ENCODE results near the gene RPL27.
"Not testable (repeated sequence)": the region's sequence is repeated elsewhere in the genome, so short reads cannot be mapped to it uniquely, and the experiment has no call there.

The RPL27 gene

GRCh38 chr17:42997390-42997983, 732 bp upstream of the RPL27 start:
- peak overlapping the region; percentile 11 to 30 for H3K4me3 ChIP-seq (ENCODE audit: low read depth in 1 of 2, low read length in 2 of 2)
- no peaks in the 10 kb centered on the region for H3K9me3 ChIP-seq (ENCODE audit: low read length)
- H3K27ac ChIP-seq (ENCODE audit: low read depth, low read length): peak overlapping the region; percentile 67
- H3K4me1 ChIP-seq (ENCODE audit: insufficient read depth, low read length): peaks cover 23% of the 10 kb centered on the region
- H3K9ac ChIP-seq (ENCODE audit: low read length): peak overlapping the region; percentile 9
- H3K27me3 ChIP-seq (ENCODE audit: control insufficient read depth in 1 of 2, insufficient read depth in 2 of 2, low read length in 2 of 2): no peaks in the 10 kb centered on the region
- H3K36me3 ChIP-seq (ENCODE audit: insufficient read depth, low read length): peaks cover 39% of the 10 kb centered on the region

DNA sequence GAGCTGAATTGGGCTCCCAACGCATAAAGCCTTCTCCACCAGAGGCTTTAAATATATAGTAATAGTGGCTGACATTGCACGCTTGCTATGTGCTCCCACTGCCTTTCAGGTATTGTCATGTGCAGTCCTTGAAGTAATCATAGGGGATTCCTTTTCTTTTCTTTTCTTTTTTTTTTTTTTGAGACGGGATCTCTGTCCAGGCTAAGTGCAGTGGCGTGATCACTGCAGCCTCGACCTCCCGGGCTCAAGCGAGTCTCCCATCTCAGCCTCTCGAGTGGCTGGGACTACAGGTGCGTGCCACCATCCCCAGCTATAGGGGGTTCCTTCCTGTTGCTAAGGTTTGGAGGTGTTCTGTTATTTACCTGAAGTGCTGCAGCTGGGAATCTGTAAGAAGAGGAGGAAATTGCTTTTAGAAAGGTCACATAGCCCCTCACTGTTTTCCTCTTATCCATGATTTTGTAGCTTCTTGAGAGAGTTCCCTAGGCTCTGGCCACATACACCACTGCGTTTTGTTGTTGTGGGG, 845 bp downstream of the RPL27 start:
- Histone ChIP-seq H3K36me3 (ENCODE audit: insufficient read depth, low read length) (peaks cover 44% of the 10 kb centered on the region), H3K9me3 (ENCODE audit: low read length) (no peaks in the 10 kb centered on the region), H3K27me3 (ENCODE audit: control insufficient read depth in 1 of 2, insufficient read depth in 2 of 2, low read length in 2 of 2) (no peaks in the 10 kb centered on the region), H3K4me1 (ENCODE audit: insufficient read depth, low read length) (peaks cover 23% of the 10 kb centered on the region), H3K4me3 (ENCODE audit: low read depth in 1 of 2, low read length in 2 of 2) (peak overlapping the region; percentile 67 to 74), H3K27ac (ENCODE audit: low read depth, low read length) (peak overlapping the region; percentile 90), H3K9ac (ENCODE audit: low read length) (peak overlapping the region; percentile 98)

DNA sequence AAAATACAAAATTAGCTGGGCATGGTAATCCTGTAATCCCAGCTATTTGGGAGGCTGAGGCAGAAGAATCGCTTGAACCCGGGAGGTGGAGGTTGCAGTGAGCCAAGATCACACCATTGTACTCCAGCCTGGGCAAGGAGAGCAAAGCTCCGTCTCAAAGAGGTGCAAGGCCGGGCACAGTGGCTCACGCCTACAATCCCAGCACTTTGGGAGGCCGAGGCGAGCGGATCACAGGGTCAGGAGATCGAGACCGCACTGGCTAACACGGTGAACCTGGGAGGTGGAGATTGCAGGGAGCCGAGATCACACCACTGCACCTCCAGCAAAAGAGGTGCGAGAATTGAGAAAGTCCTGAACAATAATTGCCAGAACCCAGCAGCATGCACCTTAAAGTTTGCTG, 2.7 kb downstream of the RPL27 start:
- peaks cover 48% of the 10 kb centered on the region for H3K36me3 ChIP-seq (ENCODE audit: insufficient read depth, low read length)
- not testable (repeated sequence) for H3K27ac ChIP-seq (ENCODE audit: low read depth, low read length); H3K27me3 ChIP-seq (ENCODE audit: control insufficient read depth in 1 of 2, insufficient read depth in 2 of 2, low read length in 2 of 2); H3K9ac ChIP-seq (ENCODE audit: low read length); H3K9me3 ChIP-seq (ENCODE audit: low read length); H3K4me3 ChIP-seq (ENCODE audit: low read depth in 1 of 2, low read length in 2 of 2)
- peaks cover 23% of the 10 kb centered on the region for H3K4me1 ChIP-seq (ENCODE audit: insufficient read depth, low read length)

DNA sequence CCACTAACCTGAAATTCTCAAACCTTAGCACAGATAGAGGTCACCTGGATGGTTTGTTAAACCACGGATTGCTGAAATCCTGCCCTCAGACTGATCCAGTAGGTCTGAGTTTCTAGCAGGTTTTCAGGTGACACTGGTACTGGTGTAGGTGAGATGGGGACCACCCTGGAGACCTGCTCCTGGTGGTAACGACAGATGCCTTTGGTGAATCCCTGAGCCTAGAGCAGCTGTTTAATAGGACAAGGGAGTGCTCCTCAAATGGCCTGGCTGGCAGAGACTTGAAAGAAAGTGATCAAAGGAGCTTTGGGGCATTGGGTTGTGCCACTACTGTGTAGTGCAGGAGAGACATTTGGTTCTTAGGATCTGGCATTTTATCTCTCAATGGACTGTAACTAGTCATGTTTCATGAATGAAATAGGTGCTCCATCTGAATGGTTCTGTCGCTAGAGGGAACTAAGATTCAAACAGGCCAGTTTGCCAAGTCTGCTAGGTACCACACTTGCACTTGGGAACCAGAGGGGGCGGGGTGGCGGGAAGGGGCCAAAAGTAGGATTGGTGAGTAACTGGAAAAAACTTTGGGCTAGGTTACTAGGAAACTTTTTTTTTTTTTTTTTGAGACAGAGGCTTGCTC, 5.4 kb downstream of the RPL27 start:
- H3K27me3 ChIP-seq (ENCODE audit: control insufficient read depth in 1 of 2, insufficient read depth in 2 of 2, low read length in 2 of 2): no peaks in the 10 kb centered on the region
- peaks cover 48% of the 10 kb centered on the region for H3K36me3 ChIP-seq (ENCODE audit: insufficient read depth, low read length)
- no peak overlapping the region for H3K9ac ChIP-seq (ENCODE audit: low read length)
- H3K4me3 ChIP-seq (ENCODE audit: low read depth in 1 of 2, low read length in 2 of 2): no peak overlapping the region
- H3K4me1 ChIP-seq (ENCODE audit: insufficient read depth, low read length): peaks cover 16% of the 10 kb centered on the region
- no peak overlapping the region for H3K27ac ChIP-seq (ENCODE audit: low read depth, low read length)
- H3K9me3 ChIP-seq (ENCODE audit: low read length): no peaks in the 10 kb centered on the region

GRCh38 chr17:43006639-43007551, 8.7 kb downstream of the RPL27 start, which contains the start of gene IFI35:
Gene IFI35 (plus strand): TSS chr17:43006784. CDS start chr17:43006948, 164 bp downstream.
- H3K4me3 ChIP-seq (ENCODE audit: low read depth in 1 of 2, low read length in 2 of 2): peak within 1 kb of the TSS; percentile 87 to 88

GRCh38 chr17:43010667-43011308, 12.6 kb downstream of the RPL27 start:
- peaks cover 22% of the 10 kb centered on the region for H3K36me3 ChIP-seq (ENCODE audit: insufficient read depth, low read length)
- H3K4me1 ChIP-seq (ENCODE audit: insufficient read depth, low read length): peaks cover 20% of the 10 kb centered on the region
- no peak overlapping the region for H3K27ac ChIP-seq (ENCODE audit: low read depth, low read length)
- no peak overlapping the region for H3K4me3 ChIP-seq (ENCODE audit: low read depth in 1 of 2, low read length in 2 of 2)
- no peak overlapping the region for H3K9ac ChIP-seq (ENCODE audit: low read length)
- no peaks in the 10 kb centered on the region for H3K9me3 ChIP-seq (ENCODE audit: low read length)
- H3K27me3 ChIP-seq (ENCODE audit: control insufficient read depth in 1 of 2, insufficient read depth in 2 of 2, low read length in 2 of 2): no peaks in the 10 kb centered on the region

More at GRCh38 chr17:43006639-43007551, 8.7 kb downstream of the RPL27 start, which contains the start of gene IFI35:
- Histone ChIP-seq H3K27ac (ENCODE audit: low read depth, low read length) (peak within 1 kb of the TSS; percentile 99), H3K9ac (ENCODE audit: low read length) (peak within 1 kb of the TSS; percentile 88), H3K27me3 (ENCODE audit: control insufficient read depth in 1 of 2, insufficient read depth in 2 of 2, low read length in 2 of 2) (no peaks in the 10 kb centered on the region), H3K36me3 (ENCODE audit: insufficient read depth, low read length) (peaks cover 24% of the 10 kb centered on the region), H3K4me1 (ENCODE audit: insufficient read depth, low read length) (peaks cover 11% of the 10 kb centered on the region), H3K9me3 (ENCODE audit: low read length) (no peaks in the 10 kb centered on the region)

- Histone ChIP-seq H3K4me1 (ENCODE audit: insufficient read depth, low read length) (peaks cover 24% of the 10 kb centered on the region), H3K27ac (ENCODE audit: low read depth, low read length) (no peak overlapping the region)
Measured at GRCh38 chr17:43011728-43012472, 13.7 kb downstream of the RPL27 start.

DNA sequence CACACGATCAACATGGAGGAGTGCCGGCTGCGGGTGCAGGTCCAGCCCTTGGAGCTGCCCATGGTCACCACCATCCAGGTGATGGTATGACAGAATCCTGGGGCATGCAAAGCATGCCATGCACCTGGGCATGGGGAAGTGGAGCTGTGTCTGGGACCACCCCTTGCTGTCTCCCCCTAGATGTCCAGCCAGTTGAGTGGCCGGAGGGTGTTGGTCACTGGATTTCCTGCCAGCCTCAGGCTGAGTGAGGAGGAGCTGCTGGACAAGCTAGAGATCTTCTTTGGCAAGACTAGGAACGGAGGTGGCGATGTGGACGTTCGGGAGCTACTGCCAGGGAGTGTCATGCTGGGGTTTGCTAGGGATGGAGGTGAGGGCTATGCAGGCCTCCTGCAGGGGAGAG, 15.1 kb downstream of the RPL27 start:
- peaks cover 39% of the 10 kb centered on the region for H3K36me3 ChIP-seq (ENCODE audit: insufficient read depth, low read length)
- no peak overlapping the region for H3K9ac ChIP-seq (ENCODE audit: low read length)
- H3K27ac ChIP-seq (ENCODE audit: low read depth, low read length): no peak overlapping the region
- no peaks in the 10 kb centered on the region for H3K9me3 ChIP-seq (ENCODE audit: low read length)
- H3K4me3 ChIP-seq (ENCODE audit: low read depth in 1 of 2, low read length in 2 of 2): no peak overlapping the region
- H3K27me3 ChIP-seq (ENCODE audit: control insufficient read depth in 1 of 2, insufficient read depth in 2 of 2, low read length in 2 of 2): no peaks in the 10 kb centered on the region
- peaks cover 31% of the 10 kb centered on the region for H3K4me1 ChIP-seq (ENCODE audit: insufficient read depth, low read length)

More at GRCh38 chr17:43011728-43012472, 13.7 kb downstream of the RPL27 start:
- Histone ChIP-seq H3K9ac (ENCODE audit: low read length) (no peak overlapping the region), H3K9me3 (ENCODE audit: low read length) (no peaks in the 10 kb centered on the region), H3K27me3 (ENCODE audit: control insufficient read depth in 1 of 2, insufficient read depth in 2 of 2, low read length in 2 of 2) (no peaks in the 10 kb centered on the region), H3K36me3 (ENCODE audit: insufficient read depth, low read length) (peaks cover 31% of the 10 kb centered on the region), H3K4me3 (ENCODE audit: low read depth in 1 of 2, low read length in 2 of 2) (no peak overlapping the region)

GRCh38 chr17:43014020-43014648, 15.9 kb downstream of the RPL27 start:
- Histone ChIP-seq H3K9me3 (ENCODE audit: low read length) (no peaks in the 10 kb centered on the region), H3K27ac (ENCODE audit: low read depth, low read length) (no peak overlapping the region), H3K9ac (ENCODE audit: low read length) (no peak overlapping the region), H3K36me3 (ENCODE audit: insufficient read depth, low read length) (peaks cover 42% of the 10 kb centered on the region), H3K27me3 (ENCODE audit: control insufficient read depth in 1 of 2, insufficient read depth in 2 of 2, low read length in 2 of 2) (no peaks in the 10 kb centered on the region), H3K4me1 (ENCODE audit: insufficient read depth, low read length) (peaks cover 37% of the 10 kb centered on the region), H3K4me3 (ENCODE audit: low read depth in 1 of 2, low read length in 2 of 2) (no peak overlapping the region)
